ENCODE results near the gene APBB2. TPM values are rescaled to one million over a fixed set of nuclear protein-coding genes. Genes with fewer than 3 reads are reported as not detected.

The APBB2 gene
- total RNA-seq, 3 donors from 2014 or later (not counting 1 experiment from before 2014, with no cell fraction given): 0.38 to 0.48 TPM; not detected in 1

- H3K27me3 Mint-ChIP-seq (ENCODE audit: low read depth in 2 of 2): peaks cover 0 to 3% of the 10 kb centered on the region in 2 donors
- 87% methylated on average over 10 of the region's 10 CpGs for WGBS (ENCODE audit: insufficient coverage)
- intact Hi-C loops (cut with micrococcal nuclease): no loop called here
These were observed 57.8 kb downstream of the APBB2 start for GRCh38 chr4:41156574-41156973.

GRCh38 chr4:41155194-41155830 is 59.0 kb downstream of the APBB2 start:
- no peaks in the 10 kb centered on the region for H3K36me3 ChIP-seq (ENCODE audit: control insufficient read depth, insufficient read depth, low read length)
- no peak for ATAC-seq

More at GRCh38 chr4:41156574-41156973, 57.8 kb downstream of the APBB2 start:
- no peak overlapping the region for H3K27ac Mint-ChIP-seq
- ATAC-seq (no peak), DNase-seq (no peak)
- Histone ChIP-seq H3K4me3 (ENCODE audit: low read length) (no peak overlapping the region), H3K4me1 (ENCODE audit: control insufficient read depth, insufficient read depth, low read length) (no peaks in the 10 kb centered on the region), H3K27ac (ENCODE audit: low read length) (no peak overlapping the region), H3K36me3 (ENCODE audit: control insufficient read depth, insufficient read depth, low read length) (no peaks in the 10 kb centered on the region), H3K27me3 (ENCODE audit: control insufficient read depth, insufficient read depth, low read length) (no peaks in the 10 kb centered on the region), H3K9me3 (ENCODE audit: control insufficient read depth, insufficient read depth, low read length) (no peaks in the 10 kb centered on the region)
- H3K4me3 Mint-ChIP-seq: no peak overlapping the region
- H3K36me3 Mint-ChIP-seq: no peaks in the 10 kb centered on the region
- H3K9me3 Mint-ChIP-seq: peaks cover 2 to 3% of the 10 kb centered on the region in 2 donors
- no peak for TF ChIP-seq CTCF (IDR thresholded peaks at IDR 0.05)
- H3K4me1 Mint-ChIP-seq: no peaks in the 10 kb centered on the region

GRCh38 chr4:41154814-41155177 is 59.5 kb downstream of the APBB2 start:
- Mint-ChIP-seq H3K27ac (no peak overlapping the region), H3K4me3 (no peak overlapping the region), H3K36me3 (no peaks in the 10 kb centered on the region), H3K27me3 (ENCODE audit: low read depth in 2 of 2) (peaks cover 0 to 3% of the 10 kb centered on the region in 2 donors), H3K9me3 (peaks cover 3 to 4% of the 10 kb centered on the region in 2 donors), H3K4me1 (no peaks in the 10 kb centered on the region)
- no peaks in the 10 kb centered on the region for H3K27me3 ChIP-seq (ENCODE audit: control insufficient read depth, insufficient read depth, low read length)
- no peak overlapping the region for H3K27ac ChIP-seq (ENCODE audit: low read length)
- DNase-seq: no peak
- no peaks in the 10 kb centered on the region for H3K4me1 ChIP-seq (ENCODE audit: control insufficient read depth, insufficient read depth, low read length)
- intact Hi-C loops (cut with micrococcal nuclease): no loop called here
- no peaks in the 10 kb centered on the region for H3K9me3 ChIP-seq (ENCODE audit: control insufficient read depth, insufficient read depth, low read length)
- H3K36me3 ChIP-seq (ENCODE audit: control insufficient read depth, insufficient read depth, low read length): no peaks in the 10 kb centered on the region
- no peak for ATAC-seq
- WGBS (ENCODE audit: insufficient coverage): 86% methylated on average over 5 of the region's 5 CpGs
- no peak overlapping the region for H3K4me3 ChIP-seq (ENCODE audit: low read length)
- TF ChIP-seq CTCF (IDR thresholded peaks at IDR 0.05): no peak

More at GRCh38 chr4:41155194-41155830, 59.0 kb downstream of the APBB2 start:
- Mint-ChIP-seq H3K27ac (no peak overlapping the region), H3K9me3 (peaks cover 3 to 4% of the 10 kb centered on the region in 2 donors), H3K27me3 (ENCODE audit: low read depth in 2 of 2) (peaks cover 0 to 3% of the 10 kb centered on the region in 2 donors), H3K4me1 (no peaks in the 10 kb centered on the region), H3K4me3 (no peak overlapping the region), H3K36me3 (no peaks in the 10 kb centered on the region)
- intact Hi-C loops (cut with micrococcal nuclease): no loop called here
- H3K27ac ChIP-seq (ENCODE audit: low read length): no peak overlapping the region
- no peak for TF ChIP-seq CTCF (IDR thresholded peaks at IDR 0.05)
- H3K4me3 ChIP-seq (ENCODE audit: low read length): no peak overlapping the region
- no peaks in the 10 kb centered on the region for H3K4me1 ChIP-seq (ENCODE audit: control insufficient read depth, insufficient read depth, low read length)
- H3K9me3 ChIP-seq (ENCODE audit: control insufficient read depth, insufficient read depth, low read length): no peaks in the 10 kb centered on the region
- WGBS (ENCODE audit: insufficient coverage): 100% methylated on average over 2 of the region's 5 CpGs
- DNase-seq: no peak
- H3K27me3 ChIP-seq (ENCODE audit: control insufficient read depth, insufficient read depth, low read length): no peaks in the 10 kb centered on the region

Data from natural killer cell (primary cell).